Measurements from ENCODE around the gene RHBDD1.

GRCh38 chr2:226973816-226974215 is 138.0 kb downstream of the RHBDD1 start:
- TF ChIP-seq CTCF (IDR thresholded peaks at IDR 0.05; ENCODE audit: low read length) (no peak), EZH2 (IDR thresholded peaks at IDR 0.05; ENCODE audit: borderline replicate concordance, low read length) (no peak)
